Activated CD4-positive, alpha-beta T cell treated with anti-CD3 and anti-CD28 coated beads, Interleukin-2, amount 50 U/mL, for 48 hours (primary cell): ENCODE measurements around the gene SERINC1.

ENCODE experiments used
- DNase-seq, 2 experiments: peaks; one replicate each; pipeline ENCODE4 v3.0.0-alpha.2; 2020

SERINC1 gene

DNA sequence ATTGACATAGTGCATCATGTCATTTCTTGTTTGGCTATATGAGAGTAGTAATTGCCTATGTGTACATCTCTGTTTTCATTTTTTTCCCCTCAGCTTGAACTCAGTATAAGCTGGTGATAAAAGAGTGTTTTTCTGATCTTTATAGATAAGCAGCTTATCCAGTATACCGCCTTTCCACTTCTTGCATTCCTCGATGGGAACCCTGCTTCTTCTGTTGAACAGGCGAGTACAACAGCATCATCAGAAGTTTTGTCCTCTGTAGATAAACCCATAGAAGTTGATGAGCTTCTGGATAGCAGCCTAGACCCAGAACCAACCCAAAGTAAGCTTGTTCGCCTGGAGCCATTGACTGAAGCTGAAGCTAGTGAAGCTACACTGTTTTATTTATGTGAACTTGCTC, 39.8 kb downstream of the SERINC1 start:
- no peak for DNase-seq

DNA sequence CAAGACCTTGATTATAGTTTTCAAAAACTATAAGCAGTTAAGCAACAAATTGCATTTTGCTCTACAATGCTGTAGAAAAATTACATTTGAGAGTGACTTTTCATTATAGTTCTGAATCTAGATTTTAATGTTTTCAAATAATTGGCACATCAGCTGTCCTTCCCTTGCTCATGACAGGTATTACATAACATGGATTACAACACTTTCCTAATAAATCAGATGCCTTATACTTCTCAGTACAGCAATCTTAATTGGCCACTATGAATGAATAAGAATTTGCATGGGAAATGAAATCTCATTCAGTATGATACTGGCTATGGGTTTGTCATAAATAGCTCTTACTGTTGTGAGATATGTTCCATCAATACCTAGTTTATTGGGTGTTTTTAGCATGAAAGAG, 42.3 kb downstream of the SERINC1 start:
- no peak for DNase-seq

- no peak for DNase-seq
Observed at GRCh38 chr6:122428781-122429180, 42.8 kb downstream of the SERINC1 start.

DNA sequence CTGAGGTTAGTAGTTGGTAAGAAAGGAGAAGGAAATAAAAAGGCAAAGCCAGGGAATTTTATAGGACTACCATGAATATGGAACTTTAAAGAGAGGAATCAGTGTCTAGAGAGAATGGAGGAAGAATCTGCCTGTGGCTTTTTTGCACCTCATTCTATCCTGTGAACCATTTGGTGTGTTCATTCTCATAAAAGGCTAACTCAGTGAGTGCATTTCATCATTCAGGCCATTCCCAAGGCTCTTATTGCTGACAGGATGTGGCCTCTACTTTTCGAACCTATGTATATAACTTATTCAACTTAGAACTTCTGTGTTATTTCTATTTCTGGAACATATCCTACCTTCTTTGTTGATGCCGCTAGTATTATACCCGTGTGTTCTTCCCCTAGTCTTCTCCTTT, 45.0 kb downstream of the SERINC1 start:
- DNase-seq, result no peak

DNA sequence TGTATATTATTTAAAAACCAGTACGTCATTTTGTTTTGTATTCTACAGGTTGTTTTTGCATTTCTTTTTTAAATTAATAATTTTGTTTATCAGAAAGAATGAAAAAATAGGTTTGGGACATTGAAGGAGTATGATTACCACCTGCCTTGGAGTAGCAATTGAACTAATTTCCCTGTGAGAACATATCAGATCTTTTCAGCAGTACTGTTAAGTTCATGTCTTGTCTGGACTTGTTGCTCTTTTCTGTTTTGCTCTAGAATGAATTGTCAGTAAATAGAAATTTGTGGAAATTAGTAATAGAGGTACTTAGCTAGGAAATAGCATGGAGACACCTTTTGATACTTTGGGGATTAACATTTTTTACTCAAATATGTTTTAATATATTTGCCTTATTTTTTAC, 47.9 kb downstream of the SERINC1 start:
- DNase-seq, result no peak

DNA sequence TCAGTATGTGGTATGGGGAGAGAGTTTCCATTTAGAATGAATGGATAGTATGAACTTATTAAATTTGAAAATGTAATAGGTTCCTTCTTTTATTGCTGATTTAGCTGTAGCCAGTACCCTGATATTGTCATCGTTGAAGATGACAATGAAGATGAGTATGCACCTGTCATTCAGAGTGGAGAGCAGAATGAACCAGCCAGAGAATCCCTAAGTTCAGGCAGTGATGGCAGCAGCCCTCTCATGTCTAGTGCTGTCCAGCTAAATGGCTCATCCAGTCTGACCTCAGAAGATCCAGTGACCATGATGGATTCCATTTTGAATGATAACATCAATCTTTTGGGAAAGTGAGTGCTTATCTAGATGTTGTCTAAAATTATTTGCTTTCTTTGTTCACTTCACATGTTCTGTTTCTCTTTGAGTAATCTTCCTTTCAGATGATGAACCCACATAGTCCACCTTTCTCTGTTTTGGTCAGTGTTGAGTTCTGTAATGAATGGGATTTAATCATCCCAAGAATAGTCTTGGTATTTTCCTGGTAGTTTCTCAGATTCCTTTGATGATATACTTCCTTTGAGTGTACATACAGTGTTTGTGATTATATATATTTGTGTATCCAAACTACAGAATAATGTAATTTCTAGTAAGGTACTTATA, 48.9 kb downstream of the SERINC1 start:
- no peak for DNase-seq

GRCh38 chr6:122422003-122422402, 49.6 kb downstream of the SERINC1 start:
- no peak for DNase-seq

GRCh38 chr6:122416825-122417224, 54.8 kb downstream of the SERINC1 start:
- no peak for DNase-seq

DNA sequence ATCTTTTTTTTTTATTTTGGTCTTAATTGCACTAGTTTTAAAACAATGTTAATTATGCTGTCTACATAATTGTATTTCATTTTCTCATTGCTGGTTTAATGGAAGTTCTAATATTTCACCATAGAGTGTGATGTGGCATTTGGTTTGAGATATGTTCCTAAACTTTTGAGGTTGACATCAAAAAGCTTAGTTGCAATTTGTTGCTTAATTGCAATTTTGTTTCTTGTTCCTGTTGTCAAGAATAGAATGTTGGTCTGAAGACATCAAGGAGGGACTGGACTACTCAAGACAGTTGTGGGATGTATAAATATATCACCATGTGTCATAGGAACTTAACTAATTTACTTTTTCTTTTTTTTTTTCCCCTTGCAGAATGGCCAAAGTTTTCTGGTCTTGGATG, 59.6 kb downstream of the SERINC1 start:
- DNase-seq, result no peak

DNA sequence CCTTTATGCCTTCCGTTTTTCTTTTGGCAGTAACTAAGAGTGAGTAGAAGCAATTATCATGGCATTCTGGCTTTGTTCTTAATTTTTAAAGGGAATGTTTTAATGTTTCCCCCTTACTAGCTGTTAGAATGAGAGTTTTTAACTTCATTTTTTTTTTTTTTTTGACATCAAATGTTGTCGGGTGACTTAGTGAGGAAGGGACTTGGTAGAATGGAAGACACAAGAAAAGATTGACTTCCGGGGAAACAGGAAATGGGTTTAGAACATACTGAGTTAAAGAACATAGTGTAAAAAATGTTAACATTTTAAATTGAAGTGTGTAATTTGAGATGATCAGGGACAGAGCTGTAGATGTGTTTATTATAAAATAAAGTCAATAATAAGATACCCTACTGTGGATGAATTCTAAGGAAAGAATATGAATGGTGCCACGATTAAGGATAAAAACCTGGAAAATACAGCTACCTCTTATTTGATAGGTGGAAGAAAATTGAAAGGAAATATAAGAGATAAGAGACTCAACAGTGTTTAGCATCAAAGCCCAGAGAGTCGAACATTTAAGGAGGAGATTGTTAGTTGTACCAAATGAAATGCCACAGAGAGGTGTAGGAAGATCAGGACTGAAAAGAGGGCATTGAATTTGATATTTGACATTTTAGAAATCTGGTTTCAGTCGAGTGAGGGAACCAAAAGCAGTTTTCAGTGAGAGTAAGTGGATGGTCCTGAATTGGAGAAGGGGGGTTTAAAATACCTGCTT, 62.7 kb downstream of the SERINC1 start:
- no peak for DNase-seq

GRCh38 chr6:122408240-122408639, 63.4 kb downstream of the SERINC1 start:
- no peak for DNase-seq

GRCh38 chr6:122407712-122408111, 63.9 kb downstream of the SERINC1 start:
- DNase-seq, result no peak

GRCh38 chr6:122406187-122406586, 65.4 kb downstream of the SERINC1 start:
- DNase-seq, result no peak

- no peak for DNase-seq
Observed at GRCh38 chr6:122405417-122405816, 66.2 kb downstream of the SERINC1 start.

DNA sequence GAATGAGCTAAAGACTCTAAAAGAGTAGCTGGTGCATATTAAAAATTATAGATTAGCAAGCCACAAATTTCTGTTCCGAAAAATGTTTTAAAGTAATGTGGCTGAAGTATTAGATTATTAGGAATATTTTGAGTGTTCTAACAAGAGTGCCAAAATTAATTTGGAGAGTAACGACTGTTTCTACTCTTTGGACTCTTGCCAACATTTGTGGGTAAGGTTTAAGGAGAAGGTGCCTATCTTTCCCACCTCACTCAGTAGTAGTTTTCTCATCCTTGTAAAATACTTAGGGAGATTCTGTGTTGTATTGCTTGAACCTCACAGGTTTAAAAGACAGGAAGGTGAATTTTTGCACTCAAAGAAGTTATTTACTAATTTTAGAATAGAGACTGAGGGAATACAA, 67.2 kb downstream of the SERINC1 start:
- DNase-seq, result no peak

DNA sequence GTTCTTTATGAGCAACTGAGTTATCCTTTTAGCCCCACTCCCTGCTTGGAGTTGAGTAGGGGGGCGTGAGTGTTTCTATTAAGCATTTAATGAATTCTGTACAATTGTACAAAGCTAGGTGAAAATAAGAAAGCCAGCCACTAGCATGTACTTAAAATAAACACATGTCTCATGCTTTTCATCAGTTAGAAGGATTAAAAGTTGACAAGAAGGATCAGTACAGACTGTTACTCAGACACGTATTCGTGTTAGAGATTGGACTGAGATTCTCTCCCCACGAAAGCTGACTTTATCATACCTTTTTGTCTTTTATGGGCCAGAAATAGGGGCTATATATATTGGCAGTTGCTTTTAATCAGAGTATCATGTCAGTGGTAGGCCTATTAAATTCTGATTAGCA, 70.5 kb downstream of the SERINC1 start:
- DNase-seq, result no peak

- DNase-seq, result no peak
Observed at GRCh38 chr6:122400462-122401089, 71.0 kb downstream of the SERINC1 start.

GRCh38 chr6:122400121-122400450, 71.5 kb downstream of the SERINC1 start:
- peak in 1 of 2 experiments; percentile 26 for DNase-seq

- DNase-seq, result peak; percentile 91 to 94
Observed at GRCh38 chr6:122399348-122400120, 72.1 kb downstream of the SERINC1 start, which contains the start of gene HSF2. TSS of gene HSF2 (plus strand) at chr6:122399652. CDS start at chr6:122399738, 86 bp downstream.

DNA sequence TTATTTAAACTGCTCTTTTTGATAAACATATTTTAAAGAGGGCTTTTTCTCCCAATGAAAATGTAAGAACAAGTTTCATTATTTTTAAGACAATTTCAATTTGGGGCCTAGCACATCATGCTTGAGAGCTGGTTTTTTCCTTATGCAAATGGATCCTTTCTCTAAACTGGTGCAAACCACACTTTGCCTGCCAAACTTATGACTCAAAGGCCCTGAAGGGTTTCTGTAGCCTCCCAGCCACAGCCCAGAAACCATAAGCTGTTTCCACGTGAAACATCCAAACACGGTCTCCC, 72.6 kb downstream of the SERINC1 start:
- DNase-seq, result no peak

- DNase-seq, result no peak
Observed at GRCh38 chr6:122394016-122394415, 77.6 kb downstream of the SERINC1 start.

DNA sequence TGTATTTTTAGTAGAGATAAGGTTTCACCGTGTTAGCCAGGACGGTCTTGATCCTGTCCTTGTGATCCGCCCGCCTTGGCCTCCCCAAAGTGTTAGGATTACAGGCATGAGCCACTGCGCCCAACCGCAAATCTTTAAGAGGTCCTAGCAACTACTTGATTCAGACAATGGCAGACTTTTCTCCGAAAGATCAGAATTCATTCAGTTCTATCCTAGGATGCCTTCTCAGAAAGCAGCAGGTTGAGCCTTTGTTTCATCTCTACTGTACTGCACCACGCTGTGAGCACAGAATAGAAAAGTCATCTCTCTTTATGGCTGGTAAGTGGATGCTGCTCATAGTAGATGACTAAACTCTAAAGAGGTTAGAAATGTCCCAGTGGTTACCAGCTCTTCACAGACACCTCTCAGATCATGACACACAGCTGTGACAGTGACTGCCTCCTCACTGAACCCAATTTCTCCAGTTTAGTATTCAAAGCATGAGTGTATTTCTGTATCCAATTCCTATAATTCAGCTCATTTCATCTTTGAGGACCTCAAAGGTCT, 78.2 kb downstream of the SERINC1 start:
- DNase-seq, result peak; percentile 9 to 11
